HG03439 (cell line): ENCODE results near the gene ROPN1L.
"Not testable (repeated sequence)": the region's sequence is repeated elsewhere in the genome, so short reads cannot be mapped to it uniquely, and the experiment has no call there.

Experiments used
- ATAC-seq: cut with Tn5 transposase; IDR thresholded peaks from one replicate; pipeline ENCODE4 v1.9.1; 2021; ENCODE audit warnings: mild to moderate bottlenecking, moderate library complexity; ENCODE audit not compliant: unreplicated experiment

The ROPN1L gene

GRCh38 chr5:10499776-10500175 lies 58.1 kb downstream of the ROPN1L start:
- no peak for ATAC-seq

GRCh38 chr5:10500669-10501068 lies 59.0 kb downstream of the ROPN1L start:
- no peak for ATAC-seq

DNA sequence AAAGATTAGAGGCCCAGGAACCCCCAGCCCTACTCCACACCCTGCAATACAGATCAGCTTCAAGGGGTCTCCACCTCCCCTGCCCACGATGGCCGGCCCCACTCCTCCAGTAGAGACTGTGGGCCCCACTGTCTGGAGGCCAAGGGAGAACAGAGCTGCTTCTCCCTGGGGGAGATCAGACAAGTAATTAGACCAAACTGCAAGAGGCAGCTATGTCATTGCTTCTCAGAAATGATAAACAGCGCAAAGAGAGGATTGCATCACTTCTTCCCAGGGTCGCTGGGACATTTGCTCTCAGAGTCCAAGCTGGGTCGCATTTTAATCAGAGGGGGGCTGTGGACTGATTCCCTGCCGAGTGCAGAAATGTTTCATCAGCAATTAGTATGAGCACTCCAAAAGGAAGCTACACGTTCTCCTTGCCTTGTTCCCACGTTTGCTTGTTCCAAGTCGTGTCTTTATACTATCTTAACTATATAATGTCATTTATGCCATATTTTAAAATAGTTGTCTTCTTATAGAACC lies 59.9 kb downstream of the ROPN1L start:
- no peak for ATAC-seq

DNA sequence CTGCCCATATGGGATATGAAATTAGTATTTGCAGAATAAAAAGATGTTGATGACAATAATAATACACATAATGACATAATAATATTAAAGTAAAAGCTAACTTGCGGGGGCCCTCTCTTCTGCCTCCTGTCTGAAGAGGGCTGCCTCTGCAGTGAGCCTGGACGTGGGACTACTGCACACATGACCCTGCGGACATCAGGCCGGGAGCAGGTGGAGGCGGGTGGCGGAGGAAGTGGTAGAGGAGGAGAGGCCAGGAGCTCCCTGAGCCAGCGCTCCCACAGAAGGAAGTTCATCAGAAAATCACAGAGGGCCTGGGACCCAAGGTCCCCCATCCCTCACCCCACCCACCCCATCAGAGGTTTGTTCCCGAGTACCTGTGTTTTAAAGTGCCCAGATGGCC lies 60.5 kb downstream of the ROPN1L start:
- no peak for ATAC-seq

- no peak for ATAC-seq
Observed at GRCh38 chr5:10502578-10502977, 60.9 kb downstream of the ROPN1L start.

DNA sequence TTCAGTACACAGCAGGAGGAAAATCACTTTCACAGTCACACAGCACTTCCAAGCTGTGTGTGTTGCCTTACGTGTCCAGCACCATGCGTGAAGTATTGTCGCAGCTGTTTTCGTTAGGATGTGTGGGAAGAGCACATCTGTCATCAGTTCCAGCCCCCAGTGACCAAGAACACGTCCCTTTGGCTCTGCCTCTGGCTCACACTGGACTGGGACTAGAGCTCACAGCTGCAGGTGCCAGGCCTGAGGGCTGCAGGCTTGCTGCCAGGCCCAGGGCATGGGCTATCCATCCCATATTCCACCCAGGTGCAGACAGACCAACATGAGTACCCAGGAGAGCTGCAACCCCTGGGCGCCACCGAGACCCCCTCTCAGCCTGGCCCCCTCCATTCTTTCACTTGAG lies 61.6 kb downstream of the ROPN1L start:
- ATAC-seq = no peak

DNA sequence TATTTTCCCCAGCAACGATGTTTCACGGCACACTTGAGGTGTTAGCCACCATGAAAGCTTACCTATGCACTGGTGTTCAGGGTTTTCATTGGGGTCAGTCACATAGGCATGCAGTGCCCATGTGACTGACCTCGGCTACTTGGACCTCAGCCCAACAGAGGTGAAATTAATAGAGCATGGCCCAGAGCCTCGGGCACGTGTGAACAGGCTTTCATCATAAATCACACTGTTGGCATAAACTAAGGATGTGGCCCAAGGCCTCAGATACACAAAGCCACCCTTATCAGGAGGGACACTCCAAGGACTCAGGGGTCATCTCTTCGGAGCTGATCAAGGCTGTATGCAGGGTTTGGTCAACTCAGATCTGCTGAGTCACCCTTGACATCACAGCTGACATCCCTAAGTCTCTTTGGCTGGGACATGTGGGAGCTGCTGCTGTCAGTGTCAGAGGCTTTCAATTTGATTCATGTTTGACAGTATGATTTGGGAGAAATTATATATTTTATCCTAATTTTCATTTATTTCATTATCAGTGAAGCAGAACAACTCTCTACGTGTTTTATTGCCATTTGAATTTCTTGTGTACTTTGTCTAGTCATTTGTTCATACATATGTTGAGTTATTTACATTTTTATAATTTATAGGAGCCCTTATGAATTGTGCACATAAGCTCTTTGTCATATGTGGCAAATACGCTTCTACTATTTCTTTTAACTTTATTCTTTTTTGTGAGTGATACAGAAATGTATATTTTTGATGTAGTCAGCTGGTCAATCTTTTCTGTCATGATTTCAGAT lies 62.5 kb downstream of the ROPN1L start:
- ATAC-seq = no peak

- no peak for ATAC-seq
Observed at GRCh38 chr5:10505517-10506095, 63.9 kb downstream of the ROPN1L start.

DNA sequence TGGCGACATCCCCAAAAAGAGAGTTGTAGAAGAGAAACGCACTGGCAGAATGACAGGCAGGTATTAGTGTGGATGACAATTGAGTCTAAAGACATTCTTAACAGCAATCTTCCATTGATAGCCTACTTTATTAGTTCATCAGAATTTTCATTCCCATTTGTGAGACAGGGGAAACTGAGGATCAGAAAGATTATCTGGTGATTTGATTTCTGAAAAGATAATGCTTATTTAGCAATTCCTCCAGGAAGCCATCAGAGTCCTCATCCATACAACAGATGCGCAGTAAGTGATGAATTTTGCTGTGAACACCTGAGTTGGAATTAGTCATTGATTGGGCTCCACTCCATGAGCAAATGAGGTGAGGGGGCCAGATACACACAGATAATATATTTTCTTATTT lies 64.9 kb downstream of the ROPN1L start:
- ATAC-seq = no peak

DNA sequence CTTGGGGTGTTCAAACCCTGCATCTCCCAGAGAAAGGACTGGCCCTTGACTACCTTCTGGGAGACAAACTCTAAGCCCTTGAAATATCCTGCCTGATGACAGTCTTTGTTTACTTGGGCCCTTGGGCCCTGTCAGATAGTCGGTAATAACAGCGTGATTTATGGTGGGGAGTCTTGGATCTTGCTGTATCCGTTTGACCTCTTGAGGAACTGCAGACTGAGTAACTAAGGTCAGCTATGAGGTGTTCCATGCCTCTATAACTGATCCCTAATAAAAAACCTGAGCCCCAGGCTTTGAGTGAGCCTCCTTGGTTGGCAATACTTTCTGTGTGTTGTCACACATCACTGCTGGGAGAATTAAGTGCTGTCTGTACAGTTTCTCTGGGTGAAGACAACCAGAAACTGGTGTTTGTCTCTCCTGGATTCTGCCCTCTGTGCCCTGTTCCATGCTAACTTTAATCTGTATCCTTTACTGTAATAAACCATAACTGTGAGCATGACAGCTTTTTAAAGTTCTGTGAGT lies 66.0 kb downstream of the ROPN1L start:
- no peak for ATAC-seq

- no peak for ATAC-seq
Observed at GRCh38 chr5:10509575-10509974, 67.9 kb downstream of the ROPN1L start.

GRCh38 chr5:10511741-10512640 lies 70.3 kb downstream of the ROPN1L start:
- ATAC-seq = no peak

- ATAC-seq = no peak
Observed at GRCh38 chr5:10513501-10514442, 72.1 kb downstream of the ROPN1L start.

DNA sequence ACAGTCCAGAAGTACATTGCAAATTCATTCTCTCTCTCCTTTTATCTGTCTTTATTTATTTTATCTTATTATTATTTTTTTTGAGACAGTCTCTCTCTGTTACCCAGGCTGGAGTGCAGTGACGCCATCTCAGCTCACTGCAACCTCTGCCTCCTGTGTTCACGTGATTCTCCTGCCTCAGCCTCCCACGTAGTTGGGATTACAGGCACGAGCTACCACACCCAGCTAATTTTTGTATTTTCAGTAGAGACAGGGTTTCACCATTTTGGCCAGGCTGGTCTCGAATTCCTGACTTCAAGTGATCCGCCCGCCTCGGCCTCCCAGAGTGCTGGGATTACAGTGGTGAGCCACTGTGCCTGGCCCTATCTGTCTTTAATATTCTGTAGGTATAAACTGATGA lies 72.9 kb downstream of the ROPN1L start:
- not testable (repeated sequence) for ATAC-seq
